Measurements from ENCODE around the gene PDSS2.
"Not testable (repeated sequence)": the region's sequence is repeated elsewhere in the genome, so short reads cannot be mapped to it uniquely, and the experiment has no call there.

The PDSS2 gene

DNA sequence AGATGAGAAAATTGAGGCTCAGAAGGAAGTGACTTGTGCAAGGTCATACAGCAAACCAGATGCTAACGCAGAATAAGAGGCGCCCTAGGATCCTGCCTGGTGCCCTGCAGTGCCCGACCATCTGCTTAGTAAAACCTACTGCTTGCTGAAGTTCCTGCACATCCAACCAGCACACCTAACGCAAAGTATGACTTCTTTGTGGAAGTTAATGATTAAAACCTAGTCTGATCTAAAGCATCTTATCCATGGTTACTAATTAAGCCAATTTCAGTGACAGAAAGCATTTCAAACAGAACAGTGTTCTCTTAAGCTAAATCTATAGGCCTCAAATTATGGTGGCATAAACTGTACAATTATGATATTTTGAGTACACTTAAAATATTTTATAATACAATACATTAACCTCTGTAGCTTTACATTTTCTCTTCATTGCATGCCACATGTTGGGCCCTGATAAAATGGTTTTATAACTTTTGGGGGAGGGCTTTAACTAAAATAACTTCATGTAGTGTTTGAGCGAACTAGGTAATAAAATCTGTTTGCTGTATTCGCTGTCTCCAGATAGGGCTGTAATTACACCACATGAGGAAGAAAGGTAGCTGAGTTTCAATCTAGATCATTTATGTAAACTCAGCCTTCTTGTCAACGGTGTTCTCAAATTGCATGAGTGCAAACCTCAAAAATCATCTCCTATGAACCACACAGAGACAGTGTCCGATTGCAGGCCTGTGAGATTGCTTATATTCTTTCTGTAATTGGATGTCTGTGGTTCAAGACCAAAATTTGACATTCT lies 306.5 kb downstream of the PDSS2 start:
- no peak for DNase-seq

DNA sequence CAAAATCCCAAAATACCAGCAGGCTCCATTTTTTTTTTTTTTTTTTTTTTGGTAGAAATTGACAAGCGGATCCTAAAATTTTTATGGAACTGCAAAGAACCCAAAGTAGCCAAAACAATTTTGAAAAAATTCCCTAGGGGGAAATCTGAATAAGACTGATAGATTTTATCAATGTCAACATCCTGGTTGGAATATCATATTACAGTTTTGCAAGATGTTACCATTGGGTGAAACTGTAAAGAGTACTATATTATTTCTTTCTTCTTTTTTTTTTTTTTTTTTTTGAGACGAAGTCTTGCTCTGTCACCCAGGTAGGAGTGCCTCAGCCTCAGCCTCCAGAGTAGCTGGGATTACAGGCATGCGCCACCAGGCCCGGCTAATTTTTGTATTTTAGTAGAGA lies 314.7 kb downstream of the PDSS2 start:
- no peak for DNase-seq

DNA sequence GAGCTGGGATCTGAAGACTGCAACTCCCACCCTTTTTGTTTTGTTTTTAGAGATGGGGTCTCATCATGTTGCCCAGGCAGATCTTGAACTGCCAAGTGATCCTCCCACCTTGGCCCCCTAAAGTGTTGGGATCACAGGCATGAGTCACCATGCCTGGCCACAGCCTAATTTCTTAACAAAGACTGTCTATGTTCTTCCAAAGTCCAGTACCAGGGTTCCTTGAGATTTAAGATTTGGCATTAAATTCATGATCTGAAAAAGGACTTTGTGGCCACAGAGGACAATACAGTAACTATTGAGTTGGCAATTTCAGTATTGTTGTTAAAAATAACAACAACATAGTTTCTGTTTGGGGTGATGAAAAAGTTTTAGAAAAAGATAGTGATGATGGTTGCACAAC lies 315.4 kb downstream of the PDSS2 start:
- no peak for DNase-seq

DNA sequence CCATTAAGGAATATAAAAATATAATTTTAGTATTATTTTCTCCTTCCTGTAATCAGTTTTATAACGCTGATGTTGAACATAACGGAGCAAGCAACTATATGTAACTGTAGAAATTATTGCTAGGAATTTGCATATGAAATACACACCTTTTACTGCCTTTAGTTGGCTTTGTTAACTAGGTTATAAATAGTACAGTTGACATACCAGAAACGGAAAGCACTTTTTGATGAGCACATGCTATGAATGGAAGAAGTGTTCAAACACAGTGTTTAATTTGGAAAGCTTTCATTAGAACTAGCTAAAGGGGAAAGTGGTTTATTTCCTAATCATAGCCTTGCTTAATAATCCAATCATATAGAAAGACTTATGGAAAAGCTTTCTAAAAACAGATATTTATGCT lies 318.8 kb downstream of the PDSS2 start:
- no peak for DNase-seq

DNA sequence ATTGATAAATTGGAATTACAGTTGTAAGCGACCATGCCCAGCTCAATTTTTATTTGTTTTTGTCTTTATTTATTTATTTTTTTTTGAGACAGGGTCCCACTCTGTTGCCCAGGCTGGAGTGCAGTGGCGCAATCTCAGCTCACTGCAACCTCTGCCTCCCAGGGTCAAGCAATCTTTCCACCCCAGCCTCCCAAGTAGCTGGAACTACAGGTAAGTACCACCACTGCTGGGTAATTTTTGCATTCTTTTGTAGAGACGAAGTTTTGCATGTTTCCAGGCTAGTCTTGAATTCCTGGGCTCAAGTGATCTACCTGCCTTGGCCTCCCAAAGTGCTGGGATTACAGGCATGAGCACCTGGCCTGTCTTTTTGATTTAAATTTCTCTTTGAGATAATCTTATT lies 323.0 kb downstream of the PDSS2 start:
- not testable (repeated sequence) for DNase-seq

DNA sequence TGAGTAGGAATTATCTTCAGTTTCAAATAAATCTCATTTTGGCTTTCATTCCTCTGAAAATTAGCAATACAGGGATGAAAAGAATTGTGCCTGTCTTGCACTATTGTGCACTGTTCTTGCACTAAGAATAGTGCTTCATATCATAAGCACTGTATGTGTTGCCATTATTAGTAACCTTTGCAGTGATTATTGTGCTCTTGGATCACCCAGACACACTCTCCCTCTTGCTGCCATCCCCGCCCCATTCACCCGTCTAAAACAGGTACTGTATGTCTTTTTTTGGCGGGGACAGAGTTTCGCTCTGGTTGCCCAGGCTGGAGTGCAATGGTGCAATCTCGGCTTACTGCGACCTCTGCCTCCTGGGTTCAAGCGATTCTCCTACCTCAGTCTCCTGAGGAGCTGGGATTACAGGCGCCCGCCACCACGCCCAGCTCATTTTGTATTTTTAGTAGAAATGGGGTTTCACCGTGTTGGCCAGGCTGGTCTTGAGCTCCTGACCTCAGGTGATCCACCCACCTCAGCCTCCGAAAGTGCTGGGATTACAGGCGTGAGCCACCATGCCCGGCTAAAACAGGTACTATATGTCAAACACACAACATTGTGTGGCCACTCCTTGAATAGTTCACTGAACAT lies 324.2 kb downstream of the PDSS2 start:
- not testable (repeated sequence) for DNase-seq

DNA sequence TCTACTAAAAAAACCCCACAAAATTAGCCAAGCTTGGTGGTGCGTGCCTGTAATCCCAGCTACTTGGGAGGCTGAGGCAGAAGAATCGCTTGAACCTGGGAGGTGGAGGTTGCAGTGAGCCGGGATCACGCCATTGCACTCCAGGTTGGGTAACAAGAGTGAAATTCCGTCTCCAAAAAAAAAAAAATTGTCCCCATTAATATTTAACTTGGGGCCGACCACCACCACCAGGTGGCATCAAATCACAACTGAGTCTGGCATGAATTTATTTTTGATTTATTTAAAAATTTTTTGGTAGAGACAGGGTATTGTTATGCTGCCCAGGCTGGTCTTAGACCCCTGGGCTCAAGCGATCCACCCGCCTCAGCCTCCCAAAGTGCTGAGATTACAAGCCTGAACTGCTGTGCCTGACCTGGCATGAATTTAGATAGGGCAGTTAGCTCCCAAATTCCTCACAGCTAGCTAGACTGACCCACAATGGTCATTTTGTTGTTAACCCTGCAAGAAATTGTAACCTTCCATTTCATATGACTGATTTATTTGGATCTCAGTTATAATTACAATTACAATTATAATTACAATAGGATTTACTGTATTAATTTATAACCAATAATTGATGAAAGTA lies 326.9 kb downstream of the PDSS2 start:
- DNase-seq, result no peak

DNA sequence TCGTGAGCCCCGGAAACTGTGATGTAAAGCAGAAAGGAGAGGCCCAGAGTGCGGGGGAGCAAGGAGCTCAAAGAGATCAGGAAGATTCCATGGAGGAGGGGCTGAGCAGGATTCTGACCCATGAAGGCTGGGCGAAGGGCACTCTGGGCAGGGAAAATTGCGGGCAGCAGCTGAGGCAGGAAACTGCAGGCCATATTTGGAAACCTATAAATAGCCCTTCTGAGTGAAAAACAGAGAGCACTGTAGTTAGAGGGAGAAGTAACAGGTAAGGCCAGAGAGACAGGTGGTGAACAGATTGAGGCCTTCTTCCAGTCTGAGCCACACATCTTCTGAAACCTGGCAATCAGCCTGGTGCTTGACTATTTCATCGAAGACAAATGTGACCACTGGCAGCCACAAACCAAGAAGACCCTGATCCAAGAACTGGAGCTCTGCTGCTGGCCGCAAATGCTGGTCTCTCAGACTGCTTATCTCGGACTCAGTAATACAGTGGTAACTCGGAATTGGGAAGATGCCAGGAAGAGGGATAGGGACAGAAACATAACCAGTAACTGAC lies 329.9 kb downstream of the PDSS2 start:
- DNase-seq, result no peak

DNA sequence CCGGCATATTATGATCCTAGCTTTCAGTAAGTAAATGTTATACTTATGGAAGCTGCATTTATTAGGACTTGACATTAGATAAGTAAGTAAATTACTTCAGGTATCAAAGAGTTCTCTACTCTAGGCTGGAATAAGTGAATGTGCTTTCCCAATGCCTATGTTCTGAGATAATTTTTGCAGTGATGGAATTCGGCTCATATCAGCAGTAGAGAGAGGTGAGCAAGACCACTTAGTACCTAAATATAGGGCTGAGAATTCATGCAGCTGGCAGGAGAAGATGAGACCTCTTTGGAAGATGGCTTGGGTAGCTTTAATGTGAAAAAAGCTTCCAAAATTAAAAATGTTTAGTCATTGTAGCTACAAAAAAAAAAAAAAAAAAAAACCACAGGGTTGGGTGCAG lies 330.8 kb downstream of the PDSS2 start:
- DNase-seq, result no peak

DNA sequence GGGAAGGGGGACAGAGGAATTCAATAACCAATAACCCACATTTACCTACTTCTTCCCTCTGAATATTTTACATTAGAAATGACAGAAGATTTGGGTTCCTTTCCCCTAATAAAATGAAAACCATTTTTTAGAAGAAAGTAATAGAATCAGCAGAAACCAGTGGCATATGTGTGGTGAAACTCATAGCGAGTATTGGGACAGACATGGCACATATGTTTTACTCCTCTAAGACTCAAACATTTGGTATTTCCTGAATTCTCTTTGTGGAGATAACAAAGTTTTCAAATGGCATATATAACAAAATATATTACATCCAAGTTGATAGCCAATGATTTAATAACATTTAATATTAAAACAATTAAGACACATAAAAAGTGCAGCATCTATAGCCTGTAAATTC lies 331.2 kb downstream of the PDSS2 start:
- DNase-seq, result no peak

DNA sequence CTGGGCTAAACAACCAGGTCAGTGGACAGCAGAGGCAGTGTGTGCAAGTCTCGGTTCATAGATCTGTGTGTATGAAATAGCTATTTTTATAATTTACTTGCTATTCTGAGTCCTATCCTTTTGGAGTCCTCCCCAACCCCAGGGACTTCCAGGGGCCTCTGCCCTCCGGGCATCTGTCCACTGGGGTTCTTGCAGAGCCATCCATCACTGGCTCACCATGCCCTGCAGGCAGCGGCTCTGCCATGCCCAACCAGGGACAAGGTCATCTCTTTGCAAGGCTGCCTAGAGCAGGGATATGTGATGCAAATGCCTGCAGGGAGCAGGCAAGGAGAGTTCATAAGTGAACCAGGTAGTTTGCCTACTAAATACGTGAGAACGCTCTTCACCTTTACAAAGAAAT lies 333.6 kb downstream of the PDSS2 start:
- no peak for DNase-seq

DNA sequence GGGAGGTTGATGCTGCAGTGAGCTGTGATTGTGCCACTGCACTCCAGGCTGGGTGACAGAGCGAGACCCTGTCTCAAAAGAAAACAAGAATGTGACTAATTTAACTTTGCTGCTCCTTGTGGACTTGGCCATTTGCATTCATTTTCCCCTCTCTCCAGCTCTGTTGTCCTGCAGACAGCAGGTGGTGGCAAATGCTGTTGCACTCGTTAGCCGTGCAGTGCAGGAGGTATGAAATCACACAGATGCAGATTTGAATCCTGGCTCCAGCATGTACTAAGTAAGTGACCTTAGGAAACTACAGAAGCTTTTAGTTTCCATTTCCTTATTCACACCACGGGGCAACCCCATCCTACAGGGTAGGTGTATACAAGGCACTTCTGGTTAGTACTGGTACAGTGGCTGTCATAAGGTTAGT lies 334.4 kb downstream of the PDSS2 start:
- peak; percentile 10 for DNase-seq

DNA sequence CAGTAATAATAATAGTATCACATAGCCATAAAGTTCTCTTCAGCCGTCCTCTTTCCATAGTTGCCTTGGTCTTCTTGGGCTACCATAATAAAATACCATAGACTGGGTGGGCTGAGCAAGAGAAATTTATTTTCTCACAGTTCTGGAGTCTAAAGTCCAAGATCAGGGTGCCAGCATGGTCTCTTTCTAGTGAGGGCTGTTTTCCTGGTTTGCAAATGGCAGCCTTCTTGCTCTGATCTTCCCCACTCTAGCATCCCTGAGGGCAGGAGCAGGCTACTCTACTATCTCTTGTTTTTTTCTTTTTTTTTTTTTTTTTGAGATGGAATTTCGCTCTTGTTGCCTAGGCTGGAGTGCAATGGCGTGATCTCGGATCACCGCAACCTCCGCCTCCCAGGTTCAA lies 335.9 kb downstream of the PDSS2 start:
- no peak for DNase-seq

DNA sequence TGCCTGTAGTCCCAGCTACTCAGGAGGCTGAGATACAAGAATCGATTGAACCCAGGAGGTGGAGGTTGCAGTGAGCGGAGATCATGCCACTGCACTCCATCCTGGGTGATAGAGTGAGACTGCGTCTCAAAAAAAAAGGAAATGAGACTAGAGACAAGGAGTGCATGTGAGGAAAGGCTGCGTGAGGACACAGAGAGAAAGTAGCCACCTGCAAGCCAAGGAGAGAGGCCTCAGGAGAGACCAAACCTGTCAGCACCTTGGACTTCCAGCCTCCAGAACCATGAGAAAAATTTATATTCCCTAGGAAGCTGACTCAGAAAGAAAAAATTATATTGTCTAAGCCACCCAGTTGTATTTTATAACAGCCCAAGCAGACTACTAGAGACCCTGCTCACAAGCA lies 336.6 kb downstream of the PDSS2 start:
- DNase-seq, result peak; percentile 18

DNA sequence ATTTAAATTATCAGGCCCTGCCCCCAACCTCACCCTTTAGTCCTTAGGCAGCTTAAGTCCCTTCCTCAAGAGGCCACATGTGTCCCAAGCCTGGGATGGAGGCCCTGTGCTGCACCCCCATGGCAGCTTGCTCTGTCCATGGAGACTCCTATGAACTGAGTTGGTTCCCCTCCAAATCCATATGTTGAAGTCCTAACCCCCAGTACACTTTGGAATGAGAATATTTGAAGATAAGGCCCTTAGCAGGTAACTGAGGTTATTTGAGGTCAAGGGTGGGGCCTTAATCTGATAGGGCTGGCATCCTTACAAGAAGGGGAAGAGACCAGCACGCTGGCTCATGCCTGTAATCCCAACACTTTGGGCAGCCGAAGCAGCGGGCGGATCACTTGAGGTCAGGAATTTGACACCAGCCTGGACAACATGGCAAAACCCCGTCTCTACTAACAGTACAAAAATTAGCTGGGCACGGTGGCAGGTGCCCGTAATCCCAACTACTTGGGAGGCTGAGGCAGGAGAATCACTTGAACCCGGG lies 337.3 kb downstream of the PDSS2 start:
- DNase-seq, result no peak

DNA sequence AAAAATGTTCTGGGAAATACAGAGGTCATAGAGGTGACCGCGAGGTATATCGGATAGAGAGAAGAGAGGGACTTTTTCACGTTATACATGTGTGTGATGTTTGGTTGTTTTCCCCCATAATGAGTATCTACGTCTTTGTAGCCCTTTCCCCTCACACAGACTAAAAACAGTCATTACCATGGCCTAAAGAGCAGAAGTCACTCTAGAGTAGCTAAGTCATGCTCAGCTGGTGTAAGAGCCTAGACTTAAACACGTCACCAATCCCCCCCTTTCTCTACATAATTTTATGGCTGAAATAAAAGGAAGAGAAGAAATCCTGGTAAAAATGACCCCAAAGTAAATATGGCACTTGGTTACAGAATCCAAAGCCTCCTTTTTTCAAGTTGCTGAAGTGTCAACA lies 338.1 kb downstream of the PDSS2 start:
- DNase-seq, result no peak

DNA sequence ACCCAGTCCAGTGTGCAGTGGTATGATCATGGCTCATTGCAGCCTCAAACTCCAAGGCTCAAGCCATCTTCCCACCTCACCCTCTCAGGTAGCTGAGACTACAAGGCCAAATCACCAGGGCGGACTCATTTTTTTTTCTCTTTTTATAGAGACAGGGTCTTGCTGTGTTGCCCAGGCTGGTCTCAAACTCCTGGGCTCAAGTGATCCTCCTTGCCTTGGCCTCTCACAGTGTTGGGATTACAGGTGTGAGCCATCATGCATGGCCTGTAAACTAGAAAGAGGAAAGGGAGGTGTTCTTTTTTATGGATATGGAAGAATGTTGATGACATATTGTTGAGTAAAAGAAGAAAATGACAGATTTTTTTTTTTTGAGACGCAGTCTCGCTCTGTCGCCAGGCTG lies 339.0 kb downstream of the PDSS2 start:
- DNase-seq, result no peak

DNA sequence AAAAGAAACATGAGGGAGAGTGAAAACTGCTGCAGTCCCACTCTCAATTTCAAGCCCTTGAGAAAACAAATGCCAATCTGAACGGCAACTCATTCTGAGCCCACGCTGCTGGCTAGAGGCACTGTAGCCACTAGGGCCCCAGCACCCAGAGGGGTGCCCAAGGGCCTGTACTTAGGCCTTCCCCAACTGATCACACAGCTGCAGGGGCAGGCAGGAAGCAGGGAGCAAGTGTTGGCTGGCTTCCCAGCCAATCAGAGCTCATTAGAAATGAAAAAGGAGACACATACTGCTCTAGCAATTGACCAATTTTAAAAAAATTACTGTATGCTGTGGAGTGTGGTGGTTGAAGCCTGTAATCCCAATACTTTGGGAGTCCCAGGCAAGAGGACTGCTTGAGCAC lies 340.4 kb downstream of the PDSS2 start:
- peak; percentile 56 for DNase-seq

DNA sequence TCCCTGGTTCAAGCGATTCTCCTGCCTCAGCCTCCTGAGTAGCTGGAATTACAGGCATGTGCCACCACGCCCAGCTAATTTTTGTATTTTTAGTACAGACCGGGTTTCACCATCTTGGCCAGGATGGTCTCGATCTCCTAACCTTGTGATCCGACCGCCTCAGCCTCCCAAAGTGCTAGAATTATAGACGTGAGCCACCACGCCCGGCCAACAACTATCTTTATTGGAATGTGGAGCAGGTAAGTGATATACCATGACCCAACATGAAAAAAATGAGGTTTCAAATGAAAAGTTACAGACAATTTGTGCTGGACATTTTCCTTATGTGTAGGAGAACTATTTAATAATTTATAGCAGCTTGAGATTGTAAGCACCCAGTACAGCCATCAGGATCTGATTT lies 340.8 kb downstream of the PDSS2 start:
- not testable (repeated sequence) for DNase-seq

DNA sequence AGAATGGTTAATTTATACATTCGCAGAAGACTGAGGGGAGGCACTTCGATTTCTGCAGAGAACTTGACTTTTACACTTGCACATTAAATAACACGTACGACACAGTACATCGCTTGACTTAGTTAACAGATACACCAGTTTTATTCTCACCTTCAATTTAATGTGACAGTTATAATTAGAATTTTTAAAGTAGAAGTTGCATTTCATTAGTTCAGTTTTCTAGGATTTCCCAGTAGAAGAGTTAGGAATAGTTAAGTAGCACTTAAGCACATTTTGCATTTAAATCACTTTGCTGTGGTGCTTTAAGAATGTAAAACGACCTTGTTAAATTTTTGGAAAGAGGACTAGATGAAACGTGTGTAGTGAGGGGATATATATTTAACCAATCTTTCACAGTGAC lies 342.4 kb downstream of the PDSS2 start:
- no peak for DNase-seq

DNA sequence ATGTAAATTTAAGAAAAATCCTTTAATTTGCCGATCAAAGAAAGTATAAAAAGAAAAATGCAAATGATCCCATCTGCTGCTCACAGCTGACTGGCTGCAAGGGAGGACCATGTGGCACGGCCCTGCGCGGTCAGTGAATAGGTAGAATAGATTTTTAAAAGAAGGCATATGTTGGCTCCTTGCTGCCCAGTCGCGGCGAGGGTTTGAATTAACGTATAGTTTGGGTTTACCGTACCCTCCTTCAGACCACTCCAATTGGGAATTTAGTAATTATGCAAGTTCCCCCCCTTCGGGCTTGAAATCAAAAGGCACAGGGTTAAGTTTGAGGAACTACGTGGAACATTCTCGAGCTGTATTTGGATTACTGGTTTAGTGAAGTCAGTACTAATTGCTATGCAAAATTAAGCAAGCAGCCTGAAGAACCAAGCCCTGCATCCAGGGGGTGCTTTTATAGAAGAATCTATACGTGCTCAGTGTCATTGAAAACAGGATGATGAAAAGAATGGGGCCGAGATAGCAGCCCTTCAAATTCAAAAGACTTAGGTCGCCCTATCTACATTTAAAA lies 343.0 kb downstream of the PDSS2 start:
- DNase-seq, result peak; percentile 77

DNA sequence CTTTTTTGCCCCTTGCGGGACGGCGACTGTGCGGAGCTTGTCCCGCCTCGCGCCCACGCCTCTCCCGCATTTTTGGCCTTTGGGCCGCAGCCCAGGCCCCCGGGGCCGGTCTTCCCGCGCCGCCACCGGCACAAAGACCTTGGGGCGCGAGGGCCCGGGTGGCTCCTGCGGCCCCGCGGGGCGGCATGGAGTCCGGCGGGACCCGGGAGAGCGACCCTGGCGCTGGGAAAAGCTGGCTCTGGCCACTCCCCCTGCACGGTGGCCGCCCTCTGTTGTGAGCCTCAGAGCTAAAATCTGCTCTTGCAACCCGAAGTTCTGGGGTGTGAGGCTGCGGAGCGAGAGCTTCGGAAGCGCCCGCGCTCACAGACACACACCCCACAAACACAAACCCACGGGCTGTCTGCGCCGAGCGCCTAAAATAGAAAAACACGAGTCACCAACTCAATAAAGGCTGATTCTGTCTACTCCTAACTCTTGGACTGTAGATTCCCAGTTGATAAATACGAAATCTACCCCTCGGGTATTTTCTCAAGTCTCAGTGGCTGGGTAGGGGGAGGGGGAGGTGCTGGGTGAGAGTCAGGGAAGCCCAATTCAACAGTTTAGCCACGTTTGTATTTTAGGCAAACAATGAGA lies 343.6 kb downstream of the PDSS2 start:
- DNase-seq, result no peak

All from MV-4-11 (cell line).